Hepatocyte (in vitro differentiated cells): ENCODE measurements around the gene ZNF91.

Experiments
- CTCF ChIP-seq: fragments of 200-600 bp; sonication (generic); IDR thresholded peaks from 2 replicates; pipeline ENCODE4 v1.5.1; 2016; ENCODE audit warnings: antibody characterized with exemption, mild to moderate bottlenecking; ENCODE audit not compliant: poor library complexity
- EZH2 ChIP-seq: fragments of 200-600 bp; sonication (generic); IDR thresholded peaks from 2 replicates; pipeline ENCODE4 v1.6.1; 2016; ENCODE audit warnings: antibody characterized with exemption, mild to moderate bottlenecking, borderline replicate concordance
- EZH2phosphoT487 ChIP-seq: fragments of 200-600 bp; sonication (generic); IDR thresholded peaks from one replicate; pipeline ENCODE4 v1.6.1; 2018; ENCODE audit warnings: antibody characterized with exemption, mild to moderate bottlenecking, low read depth, moderate library complexity; ENCODE audit not compliant: unreplicated experiment, severe bottlenecking

GRCh38 chr19:23407616-23408133 is 12.4 kb upstream of the ZNF91 start:
- TF ChIP-seq EZH2 = no peak
- no peak for TF ChIP-seq CTCF
- no peak for TF ChIP-seq EZH2phosphoT487
